ENCODE measurements around the gene UBN1.

- no peak for TF ChIP-seq CTCF (IDR thresholded peaks at IDR 0.05; ENCODE audit: insufficient read depth, low read depth, low read length)
- TF ChIP-seq EZH2 (IDR thresholded peaks at IDR 0.05; ENCODE audit: insufficient read depth, low read length) = no peak
These were observed 79.6 kb downstream of the UBN1 start for GRCh38 chr16:4926928-4927327.
